PC-3 (cell line): ENCODE data around the gene FAHD1. TPM values are rescaled to one million over a fixed set of nuclear protein-coding genes. Genes with fewer than 3 reads are reported as not detected.

Experiments
- ATAC-seq: fragments of 200-7000 bp; cut with Tn5 transposase; 2 replicates; pipeline ENCODE4 v1.9.1; 2020; ENCODE audit warnings: mild to moderate bottlenecking, moderate library complexity
- BruUV-seq: library from RNA; stranded (reverse); fragments of 400-500 nt; replicated peaks from 2 replicates; lab custom pipeline; 2021; lab: Mats Ljungman, UMichigan
- CTCF ChIA-PET: fragments of 300-600 bp; sonication (Branson Sonifier 250); formaldehyde crosslinking; loops from one replicate; lab custom pipeline; 2022; ENCODE audit warnings: antibody characterized with exemption; lab: Charles Lee
- POLR2A ChIA-PET: fragments of 300-600 bp; sonication (Branson Sonifier 250); formaldehyde crosslinking; loops from one replicate; lab custom pipeline; 2022; ENCODE audit warnings: antibody characterized with exemption; ENCODE audit not compliant: unreplicated experiment; lab: Charles Lee
- DNase-seq: peaks from one replicate; pipeline ENCODE4 v3.0.0-alpha.2; 2015
- H2AFZ ChIP-seq: fragments of 300-600 bp; sonication (generic); 2 replicates; pipeline ENCODE4 v1.6.0; 2016; ENCODE audit warnings: antibody characterized with exemption, low read length
- H3F3A ChIP-seq: fragments of 300-600 bp; sonication (generic); one replicate; pipeline ENCODE4 v1.6.0; 2017; ENCODE audit warnings: antibody characterized with exemption, low read length, control low read depth, mild to moderate bottlenecking; ENCODE audit not compliant: unreplicated experiment
- H3K27ac ChIP-seq: fragments of 300-600 bp; sonication (generic); 2 replicates; pipeline ENCODE4 v1.5.1; 2016; ENCODE audit warnings: mild to moderate bottlenecking, low read length
- H3K27me3 ChIP-seq: fragments of 300-600 bp; sonication (generic); 2 replicates; pipeline ENCODE4 v1.6.1; 2016; ENCODE audit warnings: low read length, mixed read lengths
- H3K36me3 ChIP-seq: fragments of 300-600 bp; sonication (generic); 2 replicates; pipeline ENCODE4 v1.6.1; 2016; ENCODE audit warnings: low read depth, mixed run types, low read length, mixed read lengths
- H3K4me1 ChIP-seq: fragments of 300-600 bp; sonication (generic); 2 replicates; pipeline ENCODE4 v1.5.1; 2016; ENCODE audit warnings: low read length; ENCODE audit not compliant: insufficient read depth
- H3K4me2 ChIP-seq: fragments of 300-600 bp; sonication (generic); 2 replicates; pipeline ENCODE4 v1.6.0; 2016; ENCODE audit warnings: low read length
- H3K4me3 ChIP-seq: fragments of 300-600 bp; sonication (generic); 2 replicates; pipeline ENCODE4 v1.5.1; 2016; ENCODE audit warnings: mild to moderate bottlenecking, low read length, mixed read lengths
- H3K79me2 ChIP-seq: fragments of 300-600 bp; sonication (generic); 2 replicates; pipeline ENCODE4 v1.6.1; 2017; ENCODE audit warnings: low read length, mixed read lengths
- H3K9ac ChIP-seq: fragments of 300-600 bp; sonication (generic); 2 replicates; pipeline ENCODE4 v1.6.0; 2016; ENCODE audit warnings: mild to moderate bottlenecking, low read length
- H3K9me2 ChIP-seq: fragments of 300-600 bp; sonication (generic); replicated peaks from 2 replicates; pipeline ENCODE4 v1.6.1; 2016; ENCODE audit warnings: mixed run types, low read length, mixed read lengths
- H3K9me3 ChIP-seq: fragments of 300-600 bp; sonication (generic); 2 replicates; pipeline ENCODE4 v1.6.1; 2016; ENCODE audit warnings: low read length, mixed read lengths
- H4K20me1 ChIP-seq: fragments of 300-600 bp; sonication (generic); 2 replicates; pipeline ENCODE4 v1.6.1; 2016; ENCODE audit warnings: low read length, mixed read lengths
- CTCF ChIP-seq: fragments of 300-600 bp; sonication (generic); conservative IDR thresholded peaks from 2 replicates; pipeline ENCODE4 v1.5.1; 2017; ENCODE audit warnings: antibody characterized with exemption, low read depth, mild to moderate bottlenecking, low read length
- EZH2 ChIP-seq: fragments of 300-600 bp; sonication (generic); IDR thresholded peaks from one replicate; pipeline ENCODE4 v1.6.1; 2017; ENCODE audit warnings: antibody characterized with exemption, mild to moderate bottlenecking, low read length; ENCODE audit not compliant: unreplicated experiment
- EZH2phosphoT487 ChIP-seq: fragments of 300-600 bp; sonication (generic); IDR thresholded peaks from 2 replicates; pipeline ENCODE4 v1.6.1; 2018; ENCODE audit warnings: mild to moderate bottlenecking, antibody characterized with exemption, low read length, borderline replicate concordance
- intact Hi-C: fragments of 100-400 bp; cut with micrococcal nuclease; formaldehyde crosslinking; loops from 2 replicates; pipeline ENCODE4 v1.9.0; 2023
- total RNA-seq: library from RNA; depleted of rRNA; stranded (reverse); fragments of >200 nt; gene quantifications from 2 replicates; pipeline ENCODE4 v1.2.3, GENCODE V29; 2014

Gene FAHD1
- total RNA-seq, 1 experiment from 2014 or later = 37.5 TPM

GRCh38 chr16:1788095-1788707 is 38.8 kb upstream of the FAHD1 start:
- H3F3A ChIP-seq = no peaks in the 10 kb centered on the region
- CTCF ChIA-PET = no interaction called here
- no peak overlapping the region for H3K9ac ChIP-seq
- DNase-seq (no peak), ATAC-seq (no peak)
- no peaks in the 10 kb centered on the region; the same call in 1 of the 2 replicates for H3K4me1 ChIP-seq
- TF ChIP-seq EZH2 = no peak
- TF ChIP-seq EZH2phosphoT487 = no peak
- TF ChIP-seq CTCF = no peak
- POLR2A ChIA-PET = no interaction called here
- no peak overlapping the region for H2AFZ ChIP-seq
- H3K4me3 ChIP-seq = no peak overlapping the region
- no peaks in the 10 kb centered on the region for H3K36me3 ChIP-seq
- no peaks in the 10 kb centered on the region for H3K9me2 ChIP-seq
- H3K79me2 ChIP-seq = peaks cover 34% of the 10 kb centered on the region
- no peak overlapping the region for H3K27ac ChIP-seq
- intact Hi-C loops = no loop called here
- H3K9me3 ChIP-seq = no peaks in the 10 kb centered on the region
- H4K20me1 ChIP-seq = no peaks in the 10 kb centered on the region
- no TSS peak for BruUV-seq
- no peak overlapping the region for H3K4me2 ChIP-seq
- H3K27me3 ChIP-seq = no peaks in the 10 kb centered on the region

GRCh38 chr16:1788708-1789100 is 38.3 kb upstream of the FAHD1 start:
- CTCF ChIA-PET = no interaction called here
- no peak for ATAC-seq
- no peak for DNase-seq
- no peak overlapping the region for H3K4me2 ChIP-seq
- no peaks in the 10 kb centered on the region for H3F3A ChIP-seq
- H4K20me1 ChIP-seq = no peaks in the 10 kb centered on the region
- no peak overlapping the region for H3K27ac ChIP-seq
- no peaks in the 10 kb centered on the region for H3K9me3 ChIP-seq
- no peaks in the 10 kb centered on the region for H3K9me2 ChIP-seq
- no peak for TF ChIP-seq EZH2phosphoT487
- TF ChIP-seq CTCF = no peak
- no peak for TF ChIP-seq EZH2
- POLR2A ChIA-PET = no interaction called here
- no peaks in the 10 kb centered on the region; the same call in 1 of the 2 replicates for H3K4me1 ChIP-seq
- H3K27me3 ChIP-seq = no peaks in the 10 kb centered on the region
- no peak overlapping the region for H2AFZ ChIP-seq
- H3K79me2 ChIP-seq = peaks cover 29% of the 10 kb centered on the region
- no peak overlapping the region for H3K9ac ChIP-seq
- no peaks in the 10 kb centered on the region for H3K36me3 ChIP-seq
- BruUV-seq = no TSS peak
- intact Hi-C loops = no loop called here
- no peak overlapping the region for H3K4me3 ChIP-seq

GRCh38 chr16:1789643-1790045 is 37.4 kb upstream of the FAHD1 start:
- ChIA-PET POLR2A (no interaction called here), CTCF (no interaction called here)
- Histone ChIP-seq H3K79me2 (peaks cover 20% of the 10 kb centered on the region), H3K9ac (no peak overlapping the region), H3K4me3 (no peak overlapping the region), H4K20me1 (no peaks in the 10 kb centered on the region), H3K4me1 (no peaks in the 10 kb centered on the region), H3K36me3 (no peaks in the 10 kb centered on the region), H3K27ac (no peak overlapping the region), H3K27me3 (no peaks in the 10 kb centered on the region), H3K4me2 (no peak overlapping the region), H3K9me2 (no peaks in the 10 kb centered on the region), H2AFZ (no peak overlapping the region), H3F3A (no peaks in the 10 kb centered on the region), H3K9me3 (no peaks in the 10 kb centered on the region)
- no TSS peak for BruUV-seq
- no peak for ATAC-seq
- DNase-seq = no peak
- intact Hi-C loops = no loop called here
- no peak for TF ChIP-seq CTCF
- TF ChIP-seq EZH2 = no peak
- TF ChIP-seq EZH2phosphoT487 = no peak
